ENCODE measurements around the gene ATP8A2. TPM values are rescaled to one million over a fixed set of nuclear protein-coding genes. Genes with fewer than 3 reads are reported as not detected.

The ATP8A2 gene
- total RNA-seq, 6 donors from 2014 or later, result 0.55 to 1.5 (median 0.87) TPM

DNA sequence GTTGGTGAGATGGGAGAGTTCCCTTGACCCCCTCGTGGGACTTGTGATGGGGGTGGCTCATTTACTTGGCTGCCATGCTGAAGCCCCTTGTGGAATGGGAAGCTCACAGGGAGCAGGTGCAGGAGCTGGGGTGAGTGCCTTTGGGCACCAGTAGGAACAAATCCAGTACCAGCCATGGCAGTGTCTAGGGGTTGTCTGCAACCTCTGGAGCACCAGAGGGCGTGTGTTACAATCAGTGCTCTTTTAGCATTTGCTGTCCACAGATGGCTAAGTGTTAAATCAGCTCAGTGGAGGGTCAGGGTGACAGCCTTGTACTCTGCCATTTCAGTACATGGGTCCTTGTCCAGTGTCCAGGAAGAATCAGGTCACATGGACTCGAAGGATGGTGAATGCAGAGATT is 75.6 kb downstream of the ATP8A2 start:
- Histone ChIP-seq H3K9me3 (peaks cover 0 to 6% (median 0%) of the 10 kb centered on the region in 4 donors), H3K36me3 (no peaks in the 10 kb centered on the region), H3K4me3 (no peak overlapping the region), H3K4me1 (no peaks in the 10 kb centered on the region), H3K27ac (no peak overlapping the region), H3K27me3 (no peaks in the 10 kb centered on the region)
- WGBS, 2 donors, result 64 to 73% methylated on average over 3 of the region's 3 CpGs
- TF ChIP-seq EP300 (IDR thresholded peaks at IDR 0.05) (no peak), POLR2AphosphoS5 (IDR thresholded peaks at IDR 0.05) (no peak), POLR2A (IDR thresholded peaks at IDR 0.05) (no peak)
- TF ChIP-seq, protein P1, sequence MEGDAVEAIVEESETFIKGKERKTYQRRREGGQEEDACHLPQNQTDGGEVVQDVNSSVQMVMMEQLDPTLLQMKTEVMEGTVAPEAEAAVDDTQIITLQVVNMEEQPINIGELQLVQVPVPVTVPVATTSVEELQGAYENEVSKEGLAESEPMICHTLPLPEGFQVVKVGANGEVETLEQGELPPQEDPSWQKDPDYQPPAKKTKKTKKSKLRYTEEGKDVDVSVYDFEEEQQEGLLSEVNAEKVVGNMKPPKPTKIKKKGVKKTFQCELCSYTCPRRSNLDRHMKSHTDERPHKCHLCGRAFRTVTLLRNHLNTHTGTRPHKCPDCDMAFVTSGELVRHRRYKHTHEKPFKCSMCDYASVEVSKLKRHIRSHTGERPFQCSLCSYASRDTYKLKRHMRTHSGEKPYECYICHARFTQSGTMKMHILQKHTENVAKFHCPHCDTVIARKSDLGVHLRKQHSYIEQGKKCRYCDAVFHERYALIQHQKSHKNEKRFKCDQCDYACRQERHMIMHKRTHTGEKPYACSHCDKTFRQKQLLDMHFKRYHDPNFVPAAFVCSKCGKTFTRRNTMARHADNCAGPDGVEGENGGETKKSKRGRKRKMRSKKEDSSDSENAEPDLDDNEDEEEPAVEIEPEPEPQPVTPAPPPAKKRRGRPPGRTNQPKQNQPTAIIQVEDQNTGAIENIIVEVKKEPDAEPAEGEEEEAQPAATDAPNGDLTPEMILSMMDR (IDR thresholded peaks at IDR 0.05), result no peak
- no peak for DNase-seq
- no peak for ATAC-seq (ENCODE audit: low FRiP score in 2 of 2)

DNA sequence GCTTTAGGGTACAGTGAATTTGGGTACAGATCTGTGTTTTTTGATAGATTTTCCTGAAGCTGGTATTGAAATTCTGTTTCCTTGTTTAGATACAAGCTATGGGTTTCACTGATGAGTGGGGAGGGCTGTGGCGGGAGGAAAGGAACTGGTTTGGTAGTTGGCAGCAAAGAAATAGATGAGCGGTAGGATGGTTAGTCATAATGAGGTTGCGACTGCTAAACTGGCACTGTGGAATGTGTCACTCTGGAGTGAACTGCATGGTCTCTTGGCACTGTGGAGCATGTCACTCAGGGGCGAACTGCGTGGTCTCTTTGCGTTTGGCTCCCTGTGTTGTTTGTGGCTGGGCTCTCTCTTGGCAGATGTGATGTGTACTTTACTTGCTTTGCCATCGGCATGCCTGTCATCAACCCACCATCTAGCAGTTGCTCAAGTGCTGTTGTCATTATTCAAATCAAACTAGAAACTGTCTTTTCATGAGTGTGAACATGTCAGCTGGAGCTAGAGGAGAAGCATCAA is 82.1 kb downstream of the ATP8A2 start:
- DNase-seq (no peak), ATAC-seq (ENCODE audit: low FRiP score in 2 of 2) (no peak)
- TF ChIP-seq, protein P1 (IDR thresholded peaks at IDR 0.05), result no peak
- TF ChIP-seq EP300 (IDR thresholded peaks at IDR 0.05) (no peak), POLR2A (IDR thresholded peaks at IDR 0.05) (no peak), POLR2AphosphoS5 (IDR thresholded peaks at IDR 0.05) (no peak)
- Histone ChIP-seq H3K4me1 (no peaks in the 10 kb centered on the region), H3K27me3 (no peaks in the 10 kb centered on the region), H3K36me3 (no peaks in the 10 kb centered on the region), H3K4me3 (no peak overlapping the region), H3K9me3 (no peaks in the 10 kb centered on the region), H3K27ac (no peak overlapping the region)
- WGBS, 2 donors, result 73 to 85% methylated on average over 7 of the region's 7 CpGs

DNA sequence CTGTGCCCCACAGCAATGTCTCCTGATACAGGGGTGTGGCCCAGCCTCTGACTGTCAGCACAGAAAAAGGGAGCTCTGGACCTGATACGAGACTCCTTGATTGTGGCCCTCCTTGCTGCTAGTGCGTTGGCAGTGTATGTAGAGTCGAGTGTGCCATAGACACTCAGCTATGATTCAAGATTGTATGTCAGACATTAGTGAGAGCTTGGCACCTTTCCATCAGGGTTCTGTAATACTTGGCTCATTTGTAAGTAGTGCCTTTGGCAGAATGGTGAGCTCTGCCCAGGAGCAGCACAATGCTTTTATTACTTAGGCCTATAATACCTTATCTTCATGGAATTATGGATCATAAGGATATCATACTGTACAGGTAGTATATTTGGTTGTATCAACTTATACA is 83.4 kb downstream of the ATP8A2 start:
- Histone ChIP-seq H3K27ac (no peak overlapping the region), H3K9me3 (no peaks in the 10 kb centered on the region), H3K4me3 (no peak overlapping the region), H3K27me3 (no peaks in the 10 kb centered on the region), H3K4me1 (no peaks in the 10 kb centered on the region), H3K36me3 (no peaks in the 10 kb centered on the region)
- DNase-seq, result peak in 1 of 2 donors; percentile 51
- WGBS, 2 donors, result 53 to 62% methylated on average over 3 of the region's 3 CpGs
- ATAC-seq (ENCODE audit: low FRiP score in 2 of 2), result peak in 1 of 2 donors; percentile 11
- TF ChIP-seq EP300 (IDR thresholded peaks at IDR 0.05), result no peak
- TF ChIP-seq POLR2A (IDR thresholded peaks at IDR 0.05), result no peak
- TF ChIP-seq POLR2AphosphoS5 (IDR thresholded peaks at IDR 0.05), result no peak
- TF ChIP-seq, protein P1 (IDR thresholded peaks at IDR 0.05), result no peak

DNA sequence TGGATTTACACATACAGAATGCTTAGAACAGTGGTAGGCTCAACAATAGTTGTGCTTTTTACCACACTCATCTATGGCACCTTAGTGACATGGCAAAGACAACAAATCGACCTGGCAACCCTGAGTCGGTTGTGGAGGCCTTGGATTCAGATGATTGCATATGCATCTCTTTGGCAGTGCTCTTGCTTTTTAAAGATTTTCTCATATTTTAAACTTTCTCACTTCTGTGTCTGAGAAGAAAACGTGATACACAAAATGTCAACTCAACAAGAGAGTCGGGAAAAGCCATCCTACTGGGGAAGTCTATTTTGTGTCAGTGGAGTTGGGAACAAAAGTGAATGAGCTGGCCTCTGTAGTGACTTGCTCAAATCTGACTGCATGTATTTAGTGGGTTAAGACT is 85.8 kb downstream of the ATP8A2 start:
- H3K27me3 ChIP-seq, result no peaks in the 10 kb centered on the region
- no peak for TF ChIP-seq EP300 (IDR thresholded peaks at IDR 0.05)
- no peak for TF ChIP-seq POLR2A (IDR thresholded peaks at IDR 0.05)
- TF ChIP-seq, protein P1 (IDR thresholded peaks at IDR 0.05), result no peak
- TF ChIP-seq POLR2AphosphoS5 (IDR thresholded peaks at IDR 0.05), result no peak
- no peaks in the 10 kb centered on the region for H3K9me3 ChIP-seq
- no peak overlapping the region for H3K4me3 ChIP-seq
- H3K36me3 ChIP-seq, result no peaks in the 10 kb centered on the region
- ATAC-seq (ENCODE audit: low FRiP score in 2 of 2) (no peak), DNase-seq (no peak)
- H3K27ac ChIP-seq, result no peak overlapping the region
- WGBS, 2 donors, result 73 to 83% methylated on average over 4 of the region's 4 CpGs
- H3K4me1 ChIP-seq, result no peaks in the 10 kb centered on the region

Data from upper lobe of left lung (tissue), 6 donors.